Mesenchymal stem cell (in vitro differentiated cells and primary cell): Measurements from ENCODE around the gene MOV10L1.

Source experiments
- DNase-seq: peaks from one replicate; pipeline ENCODE4 v3.0.0-alpha.2; 2013
- H2AFZ ChIP-seq: one replicate; pipeline ENCODE4 v1.6.1; 2013; ENCODE audit warnings: low read depth, mild to moderate bottlenecking, control low read depth, inconsistent platforms, low read length, moderate library complexity
- H2AK5ac ChIP-seq: 2 replicates; pipeline ENCODE4 v1.6.1; 2013; ENCODE audit warnings: low read length, moderate library complexity, mild to moderate bottlenecking, inconsistent platforms; ENCODE audit not compliant: severe bottlenecking
- H2BK120ac ChIP-seq: one replicate; pipeline ENCODE4 v1.6.1; 2013; ENCODE audit warnings: low read depth, mild to moderate bottlenecking, inconsistent platforms, low read length, moderate library complexity
- H2BK12ac ChIP-seq, 2 experiments: one replicate each; pipeline ENCODE4 v1.6.1; 2013; ENCODE audit warnings: inconsistent platforms in 2 of 2, low read length in 2 of 2, mild to moderate bottlenecking in 2 of 2, moderate library complexity in 2 of 2, control low read depth in 1 of 2
- H2BK15ac ChIP-seq: one replicate; pipeline ENCODE4 v1.6.1; 2013; ENCODE audit warnings: mild to moderate bottlenecking, low read depth, inconsistent platforms; ENCODE audit not compliant: poor library complexity, severe bottlenecking
- H2BK5ac ChIP-seq: 2 replicates; pipeline ENCODE4 v1.6.1; 2013; ENCODE audit warnings: low read depth, mild to moderate bottlenecking, low read length, control low read depth, inconsistent platforms; ENCODE audit not compliant: poor library complexity, severe bottlenecking
- H3K14ac ChIP-seq, 2 experiments: one replicate each; pipeline ENCODE4 v1.6.1; 2013; ENCODE audit warnings: inconsistent platforms in 2 of 2, low read length in 2 of 2, control low read depth in 1 of 2, mild to moderate bottlenecking in 1 of 2, moderate library complexity in 1 of 2
- H3K18ac ChIP-seq, 2 experiments: one replicate each; pipeline ENCODE4 v1.6.1; 2013; ENCODE audit warnings: inconsistent platforms in 2 of 2, low read length in 2 of 2, control low read depth in 1 of 2, low read depth in 1 of 2, mild to moderate bottlenecking in 1 of 2
- H3K23ac ChIP-seq, 2 experiments: one replicate each; pipeline ENCODE4 v1.6.1; 2013; ENCODE audit warnings: inconsistent platforms in 2 of 2, low read length in 2 of 2, mild to moderate bottlenecking in 2 of 2, moderate library complexity in 2 of 2, control low read depth in 1 of 2
- H3K27ac ChIP-seq: 2 replicates; pipeline ENCODE4 v1.5.1; 2013; ENCODE audit warnings: mild to moderate bottlenecking, moderate library complexity, low read length, control low read depth, inconsistent platforms; ENCODE audit not compliant: poor library complexity, severe bottlenecking
- H3K27me3 ChIP-seq, 2 experiments: 2 replicates each; pipeline versions ENCODE4 v1.6.1 to v1.7.0; 2013; ENCODE audit warnings: low read length in 2 of 2, mild to moderate bottlenecking in 2 of 2, moderate library complexity in 2 of 2, control low read depth in 1 of 2, inconsistent platforms in 1 of 2; ENCODE audit not compliant: control insufficient read depth in 1 of 2, insufficient read depth in 1 of 2
- H3K36me3 ChIP-seq, 2 experiments: 2 replicates each; pipeline versions ENCODE4 v1.6.1 to v1.7.0; 2013; ENCODE audit warnings: low read length in 2 of 2, control low read depth in 1 of 2, inconsistent platforms in 1 of 2, low read depth in 1 of 2, mild to moderate bottlenecking in 1 of 2; ENCODE audit not compliant: insufficient read depth in 2 of 2, control insufficient read depth in 1 of 2
- H3K4ac ChIP-seq, 2 experiments: one replicate each; pipeline ENCODE4 v1.6.1; 2013; ENCODE audit warnings: inconsistent platforms in 2 of 2, low read length in 2 of 2, mild to moderate bottlenecking in 2 of 2, moderate library complexity in 2 of 2, control low read depth in 1 of 2, low read depth in 1 of 2
- H3K4me1 ChIP-seq: 2 replicates; pipeline ENCODE4 v1.6.1; 2013; ENCODE audit warnings: low read depth, low read length, control low read depth; ENCODE audit not compliant: control insufficient read depth, insufficient read depth
- H3K4me2 ChIP-seq: 2 replicates; pipeline ENCODE4 v1.6.1; 2013; ENCODE audit warnings: low read length, mild to moderate bottlenecking, inconsistent platforms; ENCODE audit not compliant: poor library complexity, severe bottlenecking
- H3K4me3 ChIP-seq, 2 experiments: 2 replicates each; pipeline versions ENCODE4 v1.5.1 to v1.7.0; 2013; ENCODE audit warnings: low read length in 2 of 2, mild to moderate bottlenecking in 2 of 2, control low read depth in 1 of 2, low read depth in 1 of 2; ENCODE audit not compliant: insufficient read depth in 1 of 2
- H3K79me1 ChIP-seq: replicated peaks from 2 replicates; pipeline ENCODE4 v1.6.1; 2013; ENCODE audit warnings: mild to moderate bottlenecking, control low read depth, low read length, inconsistent platforms; ENCODE audit not compliant: poor library complexity, severe bottlenecking
- H3K9ac ChIP-seq: 2 replicates; pipeline ENCODE4 v1.7.0; 2013; ENCODE audit warnings: mild to moderate bottlenecking, low read length, moderate library complexity
- H3K9me3 ChIP-seq: 2 replicates; pipeline ENCODE4 v1.7.0; 2013; ENCODE audit warnings: mild to moderate bottlenecking, low read length; ENCODE audit not compliant: control insufficient read depth
- H4K8ac ChIP-seq: one replicate; pipeline ENCODE4 v1.6.1; 2013; ENCODE audit warnings: inconsistent platforms, mild to moderate bottlenecking, low read length, moderate library complexity
- H4K91ac ChIP-seq: one replicate; pipeline ENCODE4 v1.6.1; 2013; ENCODE audit warnings: mild to moderate bottlenecking, low read length, inconsistent platforms
- WGBS: methylation state at CpG from one replicate; pipeline ENCODE4 v1.1.7; 2013; ENCODE audit warnings: mixed read lengths; 5-methylcytosine and 5-hydroxymethylcytosine counted together

Gene MOV10L1

GRCh38 chr22:50150161-50151129, 60.6 kb downstream of the MOV10L1 start:
- H2BK12ac ChIP-seq, result no peak overlapping the region
- no peak for DNase-seq
- H3K9ac ChIP-seq, result no peak overlapping the region
- H4K8ac ChIP-seq, result no peak overlapping the region
- no peak overlapping the region for H2BK5ac ChIP-seq
- no peak overlapping the region for H3K27ac ChIP-seq
- H3K18ac ChIP-seq, result no peak overlapping the region
- no peak overlapping the region for H2AFZ ChIP-seq
- H2BK15ac ChIP-seq, result no peak overlapping the region
- H2BK120ac ChIP-seq, result no peak overlapping the region
- H3K4me1 ChIP-seq, result peaks cover 9% of the 10 kb centered on the region
- H3K36me3 ChIP-seq, result no peaks in the 10 kb centered on the region
- whole genome bisulfite sequencing, result 88% methylated on average over 35 of the region's 35 CpGs
- H3K79me1 ChIP-seq, result no peaks in the 10 kb centered on the region
- no peak overlapping the region for H3K23ac ChIP-seq
- H3K14ac ChIP-seq, result no peak overlapping the region
- no peak overlapping the region for H3K4me3 ChIP-seq
- H3K4me2 ChIP-seq, result no peak overlapping the region
- no peak overlapping the region for H3K4ac ChIP-seq
- no peak overlapping the region for H4K91ac ChIP-seq
- H3K27me3 ChIP-seq, result peaks cover 23 to 37% of the 10 kb centered on the region in 2 experiments
- no peak overlapping the region for H2AK5ac ChIP-seq
- H3K9me3 ChIP-seq, result no peaks in the 10 kb centered on the region

- Histone ChIP-seq H2BK120ac (no peak overlapping the region), H3K27me3 (peaks cover 20 to 29% of the 10 kb centered on the region in 2 experiments), H3K4me2 (no peak overlapping the region), H3K14ac (no peak overlapping the region), H3K27ac (no peak overlapping the region), H2BK15ac (no peak overlapping the region), H3K23ac (no peak overlapping the region), H3K79me1 (no peaks in the 10 kb centered on the region), H2BK12ac (no peak overlapping the region), H2AK5ac (no peak overlapping the region), H3K18ac (no peak overlapping the region), H4K8ac (no peak overlapping the region), H3K9me3 (no peaks in the 10 kb centered on the region), H4K91ac (no peak overlapping the region), H2BK5ac (no peak overlapping the region), H3K4me3 (no peak overlapping the region), H3K9ac (no peak overlapping the region), H3K36me3 (no peaks in the 10 kb centered on the region), H2AFZ (no peak overlapping the region), H3K4me1 (peaks cover 9% of the 10 kb centered on the region), H3K4ac (no peak overlapping the region)
- DNase-seq, result no peak
- WGBS, result 85% methylated on average over 33 of the region's 33 CpGs
These were observed 62.0 kb downstream of the MOV10L1 start for GRCh38 chr22:50151571-50152537.

DNA sequence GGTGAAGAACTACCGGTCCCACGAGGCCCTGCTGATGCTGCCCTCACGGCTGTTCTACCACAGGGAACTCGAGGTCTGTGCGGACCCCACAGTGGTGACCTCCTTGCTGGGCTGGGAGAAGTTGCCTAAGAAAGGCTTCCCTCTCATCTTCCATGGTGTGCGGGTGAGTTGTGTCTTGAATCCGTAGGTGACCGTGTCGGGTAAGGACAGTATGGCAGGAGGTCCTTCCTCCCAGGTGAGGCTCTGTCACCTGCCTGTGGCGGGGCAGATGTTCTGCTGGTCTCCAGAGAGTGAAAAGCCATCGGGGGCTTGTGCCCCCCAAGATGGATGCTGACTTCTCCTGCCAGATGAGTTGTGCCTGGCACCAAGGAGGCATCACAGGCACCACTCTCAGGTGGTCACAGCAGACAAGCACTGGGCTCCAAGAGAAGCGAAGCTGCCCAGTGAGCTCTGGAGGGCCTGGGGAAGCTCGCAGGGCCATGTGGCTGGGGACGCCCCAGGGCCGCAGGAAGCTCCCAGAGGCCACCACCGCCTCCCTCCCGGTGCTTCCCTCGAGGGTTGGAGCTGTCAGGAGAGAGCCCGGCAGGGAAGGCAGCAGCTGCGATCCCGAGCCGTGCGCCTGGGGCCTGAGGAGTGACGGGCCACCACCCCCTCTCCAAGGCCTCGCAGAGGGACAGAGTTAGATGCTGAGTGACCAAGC, 63.4 kb downstream of the MOV10L1 start:
- no peaks in the 10 kb centered on the region for H3K79me1 ChIP-seq
- H3K36me3 ChIP-seq, result peaks cover 0 to 3% of the 10 kb centered on the region in 2 experiments
- no peak overlapping the region for H3K9ac ChIP-seq
- H2BK5ac ChIP-seq, result no peak overlapping the region
- H2BK120ac ChIP-seq, result no peak overlapping the region
- WGBS, result 88% methylated on average over 25 of the region's 25 CpGs
- no peak overlapping the region for H2BK12ac ChIP-seq
- no peak overlapping the region for H2AK5ac ChIP-seq
- H2AFZ ChIP-seq, result no peak overlapping the region
- no peak for DNase-seq
- no peaks in the 10 kb centered on the region for H3K9me3 ChIP-seq
- H4K91ac ChIP-seq, result no peak overlapping the region
- no peak overlapping the region for H3K27ac ChIP-seq
- H3K14ac ChIP-seq, result no peak overlapping the region
- no peak overlapping the region for H3K4me3 ChIP-seq
- no peak overlapping the region for H3K4ac ChIP-seq
- H4K8ac ChIP-seq, result no peak overlapping the region
- H3K4me1 ChIP-seq, result peaks cover 9% of the 10 kb centered on the region
- H3K4me2 ChIP-seq, result no peak overlapping the region
- H3K23ac ChIP-seq, result no peak overlapping the region
- H2BK15ac ChIP-seq, result no peak overlapping the region
- H3K18ac ChIP-seq, result no peak overlapping the region
- H3K27me3 ChIP-seq, result peaks cover 31 to 41% of the 10 kb centered on the region in 2 experiments
